Nephron (organoid): ENCODE measurements around the gene ZNF281.

Experiments
- H3K27ac Mint-ChIP-seq, 3 experiments: 2 replicates each; pipeline ENCODE4 v1.8.0; 2020; ENCODE audit warnings: mixed read lengths in 3 of 3, mild to moderate bottlenecking in 2 of 3, moderate library complexity in 1 of 3
- H3K27me3 Mint-ChIP-seq: 2 replicates; pipeline ENCODE4 v1.8.0; 2021; ENCODE audit warnings: low read depth, mild to moderate bottlenecking, moderate library complexity, mixed read lengths
- H3K36me3 Mint-ChIP-seq: 2 replicates; pipeline ENCODE4 v1.8.0; 2020; ENCODE audit warnings: low read depth, mixed read lengths
- H3K4me1 Mint-ChIP-seq: 2 replicates; pipeline ENCODE4 v1.8.0; 2020; ENCODE audit warnings: mixed read lengths
- H3K4me3 Mint-ChIP-seq, 3 experiments: 2 replicates each; pipeline ENCODE4 v1.8.0; 2020; ENCODE audit warnings: mild to moderate bottlenecking in 3 of 3, mixed read lengths in 3 of 3, moderate library complexity in 2 of 3
- H3K9me3 Mint-ChIP-seq: 2 replicates; pipeline ENCODE4 v1.8.0; 2020; ENCODE audit warnings: mixed read lengths
- TF ChIP-seq, protein P1 (sequence below), 3 experiments: fragments of 200-600 bp; sonication (generic); IDR thresholded peaks; one replicate each; pipeline ENCODE4 v1.5.0; 2021; ENCODE audit warnings: antibody characterized with exemption in 3 of 3; ENCODE audit not compliant: unreplicated experiment in 3 of 3

ZNF281 gene

GRCh38 chr1:200372095-200372884 lies 37.5 kb downstream of the ZNF281 start:
- no peaks in the 10 kb centered on the region for H3K36me3 Mint-ChIP-seq

GRCh38 chr1:200369706-200370105 lies 40.1 kb downstream of the ZNF281 start:
- H3K27ac Mint-ChIP-seq, result no peak overlapping the region
- TF ChIP-seq, protein P1, sequence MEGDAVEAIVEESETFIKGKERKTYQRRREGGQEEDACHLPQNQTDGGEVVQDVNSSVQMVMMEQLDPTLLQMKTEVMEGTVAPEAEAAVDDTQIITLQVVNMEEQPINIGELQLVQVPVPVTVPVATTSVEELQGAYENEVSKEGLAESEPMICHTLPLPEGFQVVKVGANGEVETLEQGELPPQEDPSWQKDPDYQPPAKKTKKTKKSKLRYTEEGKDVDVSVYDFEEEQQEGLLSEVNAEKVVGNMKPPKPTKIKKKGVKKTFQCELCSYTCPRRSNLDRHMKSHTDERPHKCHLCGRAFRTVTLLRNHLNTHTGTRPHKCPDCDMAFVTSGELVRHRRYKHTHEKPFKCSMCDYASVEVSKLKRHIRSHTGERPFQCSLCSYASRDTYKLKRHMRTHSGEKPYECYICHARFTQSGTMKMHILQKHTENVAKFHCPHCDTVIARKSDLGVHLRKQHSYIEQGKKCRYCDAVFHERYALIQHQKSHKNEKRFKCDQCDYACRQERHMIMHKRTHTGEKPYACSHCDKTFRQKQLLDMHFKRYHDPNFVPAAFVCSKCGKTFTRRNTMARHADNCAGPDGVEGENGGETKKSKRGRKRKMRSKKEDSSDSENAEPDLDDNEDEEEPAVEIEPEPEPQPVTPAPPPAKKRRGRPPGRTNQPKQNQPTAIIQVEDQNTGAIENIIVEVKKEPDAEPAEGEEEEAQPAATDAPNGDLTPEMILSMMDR (IDR thresholded peaks at IDR 0.05; ENCODE audit: unreplicated experiment in 3 of 3), result no peak
- H3K4me3 Mint-ChIP-seq, result no peak overlapping the region
- H3K4me1 Mint-ChIP-seq, result peaks cover 23% of the 10 kb centered on the region
- H3K27me3 Mint-ChIP-seq, result peaks cover 4% of the 10 kb centered on the region
- H3K9me3 Mint-ChIP-seq, result no peaks in the 10 kb centered on the region
- H3K36me3 Mint-ChIP-seq, result no peaks in the 10 kb centered on the region

More at GRCh38 chr1:200372095-200372884, 37.5 kb downstream of the ZNF281 start:
- H3K4me1 Mint-ChIP-seq, result peaks cover 23% of the 10 kb centered on the region
- H3K27me3 Mint-ChIP-seq, result peaks cover 12% of the 10 kb centered on the region
- no peak overlapping the region for H3K4me3 Mint-ChIP-seq
- no peak overlapping the region for H3K27ac Mint-ChIP-seq
- no peaks in the 10 kb centered on the region for H3K9me3 Mint-ChIP-seq
- TF ChIP-seq, protein P1 (IDR thresholded peaks at IDR 0.05; ENCODE audit: unreplicated experiment in 3 of 3), result no peak

DNA sequence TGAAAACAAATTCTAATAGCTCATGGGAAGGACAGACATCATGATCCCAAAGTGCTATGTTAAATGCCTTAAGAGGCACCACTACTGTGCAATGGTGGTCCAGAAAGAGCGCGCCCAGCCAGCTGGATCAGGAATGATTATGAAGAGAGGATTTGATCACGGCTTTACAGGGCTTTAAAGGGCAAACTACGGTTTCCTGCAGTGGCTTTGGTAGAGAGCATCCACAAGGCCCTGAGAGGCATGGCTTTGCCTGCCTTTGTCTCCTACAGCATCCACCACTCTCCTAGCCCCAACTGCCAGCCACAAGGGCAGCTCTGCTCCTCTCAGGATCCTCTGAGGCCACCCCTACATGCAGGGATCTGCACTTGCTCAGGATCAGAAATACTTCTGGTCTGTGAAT lies 40.7 kb downstream of the ZNF281 start:
- H3K36me3 Mint-ChIP-seq, result no peaks in the 10 kb centered on the region
- no peaks in the 10 kb centered on the region for H3K9me3 Mint-ChIP-seq
- TF ChIP-seq, protein P1 (IDR thresholded peaks at IDR 0.05; ENCODE audit: unreplicated experiment in 3 of 3), result no peak
- H3K4me1 Mint-ChIP-seq, result peaks cover 26% of the 10 kb centered on the region
- no peak overlapping the region for H3K4me3 Mint-ChIP-seq
- no peak overlapping the region for H3K27ac Mint-ChIP-seq
- H3K27me3 Mint-ChIP-seq, result peaks cover 3% of the 10 kb centered on the region

DNA sequence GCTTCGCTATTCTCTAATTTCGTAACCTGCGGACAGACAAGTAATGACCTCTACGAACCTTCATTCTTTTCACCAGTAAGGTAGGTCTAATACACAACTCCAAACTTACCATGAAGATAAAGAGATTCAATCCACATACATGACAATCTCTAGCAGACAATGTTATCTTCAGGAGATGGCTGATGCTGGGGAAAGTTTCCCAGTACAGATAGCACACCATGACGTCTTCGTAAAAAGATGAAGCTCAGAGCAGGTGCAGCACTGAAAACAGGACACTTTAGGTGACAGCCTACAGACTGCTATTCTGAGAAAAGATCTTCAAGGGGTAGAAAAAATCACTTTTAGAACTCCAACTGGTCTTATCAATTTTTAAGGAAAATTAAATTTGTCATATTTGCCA lies 41.3 kb downstream of the ZNF281 start:
- Mint-ChIP-seq H3K4me3 (no peak overlapping the region), H3K4me1 (peaks cover 24% of the 10 kb centered on the region)
- TF ChIP-seq, protein P1 (IDR thresholded peaks at IDR 0.05; ENCODE audit: unreplicated experiment in 3 of 3), result no peak

GRCh38 chr1:200367841-200368534 lies 41.8 kb downstream of the ZNF281 start:
- TF ChIP-seq, protein P1 (IDR thresholded peaks at IDR 0.05; ENCODE audit: unreplicated experiment in 3 of 3), result no peak
- H3K4me3 Mint-ChIP-seq, result no peak overlapping the region
- H3K4me1 Mint-ChIP-seq, result peaks cover 22% of the 10 kb centered on the region
- no peak overlapping the region for H3K27ac Mint-ChIP-seq
- no peaks in the 10 kb centered on the region for H3K9me3 Mint-ChIP-seq
- no peaks in the 10 kb centered on the region for H3K36me3 Mint-ChIP-seq
- H3K27me3 Mint-ChIP-seq, result peaks cover 3% of the 10 kb centered on the region

More for the DNA sequence above, 41.3 kb downstream of the ZNF281 start:
- H3K36me3 Mint-ChIP-seq, result no peaks in the 10 kb centered on the region
- no peaks in the 10 kb centered on the region for H3K9me3 Mint-ChIP-seq
- peaks cover 3% of the 10 kb centered on the region for H3K27me3 Mint-ChIP-seq
- no peak overlapping the region for H3K27ac Mint-ChIP-seq
